ENCODE measurements around the gene TMF1. TPM values are rescaled to one million over a fixed set of nuclear protein-coding genes. Genes with fewer than 3 reads are reported as not detected.
A peak's percentile ranks its signal among the peaks of the same experiment; 100 is the strongest.

Gene TMF1
- total RNA-seq, 1 donor from 2014 or later = 38.0 TPM

DNA sequence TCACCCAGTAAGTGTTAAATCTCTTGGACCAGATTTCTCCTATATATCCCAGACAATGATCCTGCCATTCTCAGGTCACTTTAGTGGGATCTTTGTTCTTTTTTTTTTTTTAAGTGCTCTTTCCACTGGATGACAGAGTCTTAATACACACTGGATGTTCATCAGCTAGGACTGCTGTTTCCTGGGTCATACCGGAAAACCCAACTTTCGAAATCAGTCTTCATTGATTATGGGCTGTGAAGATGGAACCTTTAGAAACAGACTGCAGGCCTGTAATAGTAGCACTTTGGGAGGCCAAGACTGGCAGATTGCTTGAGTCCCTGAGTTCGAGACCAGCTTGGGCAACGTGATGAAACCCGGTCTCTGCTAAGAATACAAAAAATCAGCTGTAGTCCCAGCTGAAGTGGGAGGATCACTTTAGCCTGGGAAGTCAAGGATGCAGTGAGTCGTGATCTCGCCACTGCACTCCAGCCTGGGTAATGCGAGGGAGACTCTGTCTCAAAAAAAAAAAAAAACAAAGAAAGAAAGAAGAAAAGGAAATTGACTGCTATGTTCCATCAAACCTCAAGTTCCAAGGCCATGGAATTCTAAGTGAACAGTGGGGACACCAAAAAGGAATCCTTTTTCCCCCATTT, 40.9 kb downstream of the TMF1 start:
- Histone ChIP-seq H3K36me3 (peaks cover 32% of the 10 kb centered on the region), H3K27me3 (no peaks in the 10 kb centered on the region), H3K27ac (peak overlapping the region; percentile 100), H3K9me3 (no peaks in the 10 kb centered on the region), H3K4me3 (peak overlapping the region; percentile 86), H3K4me1 (peaks cover 31% of the 10 kb centered on the region)
- ATAC-seq (no peak), DNase-seq (no peak)
- intact Hi-C loops (cut with DNase I) = no loop called here
- TF ChIP-seq, protein P1, sequence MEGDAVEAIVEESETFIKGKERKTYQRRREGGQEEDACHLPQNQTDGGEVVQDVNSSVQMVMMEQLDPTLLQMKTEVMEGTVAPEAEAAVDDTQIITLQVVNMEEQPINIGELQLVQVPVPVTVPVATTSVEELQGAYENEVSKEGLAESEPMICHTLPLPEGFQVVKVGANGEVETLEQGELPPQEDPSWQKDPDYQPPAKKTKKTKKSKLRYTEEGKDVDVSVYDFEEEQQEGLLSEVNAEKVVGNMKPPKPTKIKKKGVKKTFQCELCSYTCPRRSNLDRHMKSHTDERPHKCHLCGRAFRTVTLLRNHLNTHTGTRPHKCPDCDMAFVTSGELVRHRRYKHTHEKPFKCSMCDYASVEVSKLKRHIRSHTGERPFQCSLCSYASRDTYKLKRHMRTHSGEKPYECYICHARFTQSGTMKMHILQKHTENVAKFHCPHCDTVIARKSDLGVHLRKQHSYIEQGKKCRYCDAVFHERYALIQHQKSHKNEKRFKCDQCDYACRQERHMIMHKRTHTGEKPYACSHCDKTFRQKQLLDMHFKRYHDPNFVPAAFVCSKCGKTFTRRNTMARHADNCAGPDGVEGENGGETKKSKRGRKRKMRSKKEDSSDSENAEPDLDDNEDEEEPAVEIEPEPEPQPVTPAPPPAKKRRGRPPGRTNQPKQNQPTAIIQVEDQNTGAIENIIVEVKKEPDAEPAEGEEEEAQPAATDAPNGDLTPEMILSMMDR (IDR thresholded peaks at IDR 0.05) = no peak

DNA sequence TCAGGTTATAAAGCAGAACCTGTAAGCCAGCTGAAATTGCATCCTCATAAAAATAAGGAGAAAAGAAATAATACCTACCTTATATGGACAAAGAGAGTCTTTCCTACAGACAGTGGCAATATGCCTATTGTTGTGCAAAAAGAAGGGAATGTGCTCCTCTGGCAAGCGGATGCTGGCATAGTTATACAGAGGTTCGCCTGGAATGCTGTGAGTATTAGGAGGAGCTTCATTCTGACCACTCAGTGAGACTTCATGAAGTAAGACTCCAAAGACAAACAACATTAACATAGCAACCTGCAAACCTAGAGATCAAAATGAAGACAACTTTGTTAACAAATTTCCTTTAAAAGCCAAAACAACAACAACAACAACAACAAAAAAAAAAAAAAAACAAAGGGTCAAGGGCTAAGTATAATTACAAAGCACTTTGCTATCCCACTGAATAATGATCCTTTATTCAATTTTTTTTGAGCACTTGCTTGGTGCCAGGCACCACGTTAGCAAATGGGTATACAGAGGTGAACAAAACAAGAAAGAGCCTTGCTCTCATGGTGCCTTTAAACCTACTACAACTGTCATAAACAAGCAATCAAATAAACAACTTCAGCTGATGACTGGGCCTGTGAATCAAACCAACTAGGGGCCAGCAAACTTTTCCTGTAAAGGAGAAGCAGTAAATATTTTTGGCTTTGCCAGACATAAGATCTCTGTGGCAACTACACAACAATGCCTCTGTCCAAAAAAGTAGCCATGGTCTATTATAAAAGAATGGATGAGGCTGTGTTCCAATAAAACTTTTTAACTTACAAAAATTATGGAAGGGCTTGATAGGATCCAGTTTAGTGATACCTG, 42.3 kb downstream of the TMF1 start:
- peak overlapping the region; percentile 20 for H3K27ac ChIP-seq
- DNase-seq (no peak), ATAC-seq (no peak)
- peaks cover 33% of the 10 kb centered on the region for H3K4me1 ChIP-seq
- no peaks in the 10 kb centered on the region for H3K27me3 ChIP-seq
- no peak overlapping the region for H3K4me3 ChIP-seq
- intact Hi-C loops (cut with DNase I) = no loop called here
- H3K9me3 ChIP-seq = no peaks in the 10 kb centered on the region
- peaks cover 44% of the 10 kb centered on the region for H3K36me3 ChIP-seq
- TF ChIP-seq, protein P1 (IDR thresholded peaks at IDR 0.05) = no peak

DNA sequence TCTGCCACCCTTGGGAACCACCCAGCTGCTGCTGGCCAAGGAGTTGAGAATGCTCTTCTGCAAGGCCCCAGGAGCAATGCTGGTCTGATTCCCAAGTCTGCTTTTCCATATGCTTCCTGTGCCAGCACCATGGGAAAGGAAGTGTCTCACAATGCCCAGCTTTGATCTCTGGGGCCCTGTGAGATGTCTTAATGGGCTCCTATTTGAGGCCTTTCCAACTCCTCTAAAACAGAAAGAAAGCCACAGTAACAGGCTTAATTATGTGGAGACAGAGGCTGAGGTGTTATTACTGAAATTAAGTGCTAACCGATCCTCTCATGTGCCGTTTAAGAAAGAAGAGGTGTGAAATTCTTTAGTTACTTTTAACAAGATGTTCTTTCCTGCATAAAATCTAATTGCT, 43.2 kb downstream of the TMF1 start:
- ATAC-seq (no peak), DNase-seq (no peak)
- TF ChIP-seq, protein P1 (IDR thresholded peaks at IDR 0.05) = no peak
- no peak overlapping the region for H3K4me3 ChIP-seq
- peaks cover 52% of the 10 kb centered on the region for H3K36me3 ChIP-seq
- intact Hi-C loops (cut with DNase I) = no loop called here
- H3K27me3 ChIP-seq = no peaks in the 10 kb centered on the region
- peak overlapping the region; percentile 43 for H3K27ac ChIP-seq
- peaks cover 25% of the 10 kb centered on the region for H3K4me1 ChIP-seq
- H3K9me3 ChIP-seq = no peaks in the 10 kb centered on the region

DNA sequence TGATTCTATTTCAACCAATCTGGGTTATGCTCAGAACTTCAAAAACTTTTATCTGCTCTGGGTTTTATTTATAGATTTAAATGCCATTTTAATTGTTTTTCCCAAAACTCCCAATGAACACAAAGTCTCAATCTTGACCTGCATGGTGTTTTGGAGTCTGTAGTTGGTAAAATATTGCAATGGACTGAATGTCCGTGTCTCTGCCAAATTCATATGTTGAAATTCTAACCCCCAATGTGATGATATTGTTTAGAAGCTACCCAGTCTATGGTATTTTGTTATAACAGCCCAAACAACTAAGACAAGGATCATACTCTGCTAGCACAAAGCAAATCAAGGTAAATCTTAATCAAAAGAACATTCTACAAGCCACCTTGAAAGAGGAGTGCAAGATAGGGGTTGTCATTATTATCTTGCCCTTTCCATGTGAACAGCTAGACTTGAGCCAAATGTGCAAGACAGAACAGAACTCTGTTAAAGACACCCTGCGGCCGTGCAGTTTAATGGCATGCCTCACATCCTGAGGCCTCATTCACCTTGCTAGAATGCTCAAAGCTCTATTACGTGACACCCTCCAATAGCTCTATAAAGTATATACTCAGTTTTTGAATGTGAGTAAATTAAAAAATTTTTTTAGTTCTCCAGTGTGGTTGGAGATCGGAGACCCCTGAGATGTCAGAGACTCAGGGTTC, 46.2 kb downstream of the TMF1 start:
- Histone ChIP-seq H3K27ac (no peak overlapping the region), H3K9me3 (no peaks in the 10 kb centered on the region), H3K4me3 (no peak overlapping the region), H3K27me3 (no peaks in the 10 kb centered on the region), H3K4me1 (peaks cover 16% of the 10 kb centered on the region), H3K36me3 (peaks cover 83% of the 10 kb centered on the region)
- intact Hi-C loops (cut with DNase I) = no loop called here
- no peak for ATAC-seq
- DNase-seq = no peak
- TF ChIP-seq, protein P1 (IDR thresholded peaks at IDR 0.05) = no peak

DNA sequence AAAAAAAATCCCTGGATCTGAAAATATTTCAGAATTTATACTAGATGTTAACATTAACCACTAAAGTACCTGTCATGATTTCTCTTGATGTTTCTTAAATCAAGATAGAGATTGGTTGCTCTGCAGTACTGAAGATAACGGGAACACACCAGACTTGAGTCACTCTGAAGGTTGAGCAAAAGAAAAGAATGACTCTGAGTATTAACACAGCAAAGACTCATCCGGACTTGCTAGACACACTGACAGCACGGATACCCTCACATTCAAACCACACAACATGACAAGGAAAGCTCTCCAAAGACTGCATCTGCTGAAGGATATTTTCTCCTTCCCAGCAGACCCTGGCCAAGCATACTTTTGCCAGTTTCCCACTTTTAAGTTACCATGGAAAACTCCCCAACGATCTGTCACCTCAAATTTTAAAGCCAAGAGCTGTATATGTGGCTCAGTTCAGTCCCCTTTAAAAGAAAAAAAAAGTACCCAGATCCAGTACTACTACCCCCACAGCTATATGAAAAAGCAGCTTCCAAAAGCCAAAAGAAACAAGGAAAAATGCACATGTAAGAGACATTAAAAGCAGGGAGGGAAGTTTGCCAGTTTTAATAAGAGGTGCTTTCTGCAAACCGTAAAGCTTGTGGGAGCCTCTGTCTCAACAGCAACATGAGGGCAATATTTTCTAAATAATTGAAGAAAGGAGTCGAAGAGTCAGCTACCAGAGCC, 46.9 kb downstream of the TMF1 start:
- Histone ChIP-seq H3K27ac (no peak overlapping the region), H3K9me3 (no peaks in the 10 kb centered on the region), H3K27me3 (no peaks in the 10 kb centered on the region), H3K4me3 (no peak overlapping the region), H3K4me1 (peaks cover 14% of the 10 kb centered on the region), H3K36me3 (peaks cover 85% of the 10 kb centered on the region)
- intact Hi-C loops (cut with DNase I) = no loop called here
- no peak for DNase-seq
- no peak for ATAC-seq
- TF ChIP-seq, protein P1 (IDR thresholded peaks at IDR 0.05) = no peak
